Panc1 (cell line): ENCODE measurements around the gene IGSF22.
"Not testable (repeated sequence)": the region's sequence is repeated elsewhere in the genome, so short reads cannot be mapped to it uniquely, and the experiment has no call there.

Experiments
- POLR2AphosphoS5 ChIP-seq: IDR thresholded peaks from 2 replicates; pipeline ENCODE4 v1.6.1; 2012; ENCODE audit warnings: mild to moderate bottlenecking, low read depth, low read length, moderate library complexity
- SIN3A ChIP-seq: IDR thresholded peaks from 2 replicates; pipeline ENCODE4 v1.6.1; 2012; ENCODE audit warnings: low read depth, mild to moderate bottlenecking, low read length, moderate library complexity, borderline replicate concordance; ENCODE audit not compliant: insufficient read depth
- TCF7L2 ChIP-seq: IDR thresholded peaks from 2 replicates; pipeline ENCODE4 v1.6.1; 2011; ENCODE audit warnings: mild to moderate bottlenecking, low read depth, low read length, inconsistent platforms
- TF ChIP-seq, protein P1 (sequence below): fragments of 450-650 bp; IDR thresholded peaks from 2 replicates; pipeline ENCODE4 v1.5.1; 2017; ENCODE audit warnings: mild to moderate bottlenecking
- TF ChIP-seq, protein P2 (sequence below), 2 experiments: IDR thresholded peaks; 2 replicates each; pipeline ENCODE4 v1.6.1; 2011 to 2012; ENCODE audit warnings: low read depth in 2 of 2, control low read depth in 1 of 2, low read length in 1 of 2, mild to moderate bottlenecking in 1 of 2, moderate library complexity in 1 of 2; ENCODE audit not compliant: insufficient read depth in 1 of 2

- TF ChIP-seq, protein P1, sequence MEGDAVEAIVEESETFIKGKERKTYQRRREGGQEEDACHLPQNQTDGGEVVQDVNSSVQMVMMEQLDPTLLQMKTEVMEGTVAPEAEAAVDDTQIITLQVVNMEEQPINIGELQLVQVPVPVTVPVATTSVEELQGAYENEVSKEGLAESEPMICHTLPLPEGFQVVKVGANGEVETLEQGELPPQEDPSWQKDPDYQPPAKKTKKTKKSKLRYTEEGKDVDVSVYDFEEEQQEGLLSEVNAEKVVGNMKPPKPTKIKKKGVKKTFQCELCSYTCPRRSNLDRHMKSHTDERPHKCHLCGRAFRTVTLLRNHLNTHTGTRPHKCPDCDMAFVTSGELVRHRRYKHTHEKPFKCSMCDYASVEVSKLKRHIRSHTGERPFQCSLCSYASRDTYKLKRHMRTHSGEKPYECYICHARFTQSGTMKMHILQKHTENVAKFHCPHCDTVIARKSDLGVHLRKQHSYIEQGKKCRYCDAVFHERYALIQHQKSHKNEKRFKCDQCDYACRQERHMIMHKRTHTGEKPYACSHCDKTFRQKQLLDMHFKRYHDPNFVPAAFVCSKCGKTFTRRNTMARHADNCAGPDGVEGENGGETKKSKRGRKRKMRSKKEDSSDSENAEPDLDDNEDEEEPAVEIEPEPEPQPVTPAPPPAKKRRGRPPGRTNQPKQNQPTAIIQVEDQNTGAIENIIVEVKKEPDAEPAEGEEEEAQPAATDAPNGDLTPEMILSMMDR = not testable (repeated sequence)
- TF ChIP-seq, protein P2, sequence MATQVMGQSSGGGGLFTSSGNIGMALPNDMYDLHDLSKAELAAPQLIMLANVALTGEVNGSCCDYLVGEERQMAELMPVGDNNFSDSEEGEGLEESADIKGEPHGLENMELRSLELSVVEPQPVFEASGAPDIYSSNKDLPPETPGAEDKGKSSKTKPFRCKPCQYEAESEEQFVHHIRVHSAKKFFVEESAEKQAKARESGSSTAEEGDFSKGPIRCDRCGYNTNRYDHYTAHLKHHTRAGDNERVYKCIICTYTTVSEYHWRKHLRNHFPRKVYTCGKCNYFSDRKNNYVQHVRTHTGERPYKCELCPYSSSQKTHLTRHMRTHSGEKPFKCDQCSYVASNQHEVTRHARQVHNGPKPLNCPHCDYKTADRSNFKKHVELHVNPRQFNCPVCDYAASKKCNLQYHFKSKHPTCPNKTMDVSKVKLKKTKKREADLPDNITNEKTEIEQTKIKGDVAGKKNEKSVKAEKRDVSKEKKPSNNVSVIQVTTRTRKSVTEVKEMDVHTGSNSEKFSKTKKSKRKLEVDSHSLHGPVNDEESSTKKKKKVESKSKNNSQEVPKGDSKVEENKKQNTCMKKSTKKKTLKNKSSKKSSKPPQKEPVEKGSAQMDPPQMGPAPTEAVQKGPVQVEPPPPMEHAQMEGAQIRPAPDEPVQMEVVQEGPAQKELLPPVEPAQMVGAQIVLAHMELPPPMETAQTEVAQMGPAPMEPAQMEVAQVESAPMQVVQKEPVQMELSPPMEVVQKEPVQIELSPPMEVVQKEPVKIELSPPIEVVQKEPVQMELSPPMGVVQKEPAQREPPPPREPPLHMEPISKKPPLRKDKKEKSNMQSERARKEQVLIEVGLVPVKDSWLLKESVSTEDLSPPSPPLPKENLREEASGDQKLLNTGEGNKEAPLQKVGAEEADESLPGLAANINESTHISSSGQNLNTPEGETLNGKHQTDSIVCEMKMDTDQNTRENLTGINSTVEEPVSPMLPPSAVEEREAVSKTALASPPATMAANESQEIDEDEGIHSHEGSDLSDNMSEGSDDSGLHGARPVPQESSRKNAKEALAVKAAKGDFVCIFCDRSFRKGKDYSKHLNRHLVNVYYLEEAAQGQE (IDR thresholded peaks at IDR 0.05; ENCODE audit: insufficient read depth in 1 of 2, low read depth in 2 of 2, low read length in 1 of 2) = not testable (repeated sequence)
- TF ChIP-seq POLR2AphosphoS5, SIN3A, TCF7L2: not testable (repeated sequence)
Measured at GRCh38 chr11:18672209-18672608, 53.8 kb downstream of the IGSF22 start.
